ENCODE data around the gene CPED1.
"Not testable (repeated sequence)": the region's sequence is repeated elsewhere in the genome, so short reads cannot be mapped to it uniquely, and the experiment has no call there.

Gene CPED1

DNA sequence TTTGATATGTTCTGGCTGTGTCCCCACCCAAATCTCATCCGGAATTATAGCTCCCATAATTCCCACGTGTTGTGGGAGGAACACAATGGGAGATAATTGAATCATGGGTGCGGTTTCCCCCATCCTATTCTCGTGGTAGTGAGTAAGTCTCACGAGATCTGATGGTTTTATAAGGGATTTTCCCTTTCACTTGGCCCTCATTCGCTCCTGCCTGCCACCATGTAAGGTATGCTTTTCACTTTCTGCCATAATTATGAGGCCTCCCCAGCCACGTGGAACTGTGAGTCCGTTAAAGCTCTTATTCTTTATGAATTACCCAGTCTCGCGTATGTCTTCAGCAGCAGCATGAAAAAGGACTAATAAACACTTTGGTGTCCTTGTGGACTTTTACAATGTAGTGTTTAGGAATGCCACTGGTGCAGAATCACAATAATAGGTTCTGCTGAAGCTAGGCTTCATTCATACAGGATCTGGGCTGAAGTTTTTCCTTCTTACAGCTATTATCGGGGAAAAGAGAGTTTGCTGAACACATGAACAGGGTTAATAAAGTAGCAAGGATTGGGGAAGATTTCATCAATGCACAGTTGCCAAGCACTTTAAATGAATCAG is 74.3 kb downstream of the CPED1 start:
- H3K27ac Mint-ChIP-seq = no peak overlapping the region
- H3K4me1 Mint-ChIP-seq (ENCODE audit: low read depth) = no peaks in the 10 kb centered on the region
- no peaks in the 10 kb centered on the region for H3K9me3 Mint-ChIP-seq
- H3K36me3 Mint-ChIP-seq (ENCODE audit: low read depth) = no peaks in the 10 kb centered on the region
- no peak overlapping the region for H3K4me3 Mint-ChIP-seq
- H3K27me3 Mint-ChIP-seq (ENCODE audit: low read depth) = peaks cover 4% of the 10 kb centered on the region

DNA sequence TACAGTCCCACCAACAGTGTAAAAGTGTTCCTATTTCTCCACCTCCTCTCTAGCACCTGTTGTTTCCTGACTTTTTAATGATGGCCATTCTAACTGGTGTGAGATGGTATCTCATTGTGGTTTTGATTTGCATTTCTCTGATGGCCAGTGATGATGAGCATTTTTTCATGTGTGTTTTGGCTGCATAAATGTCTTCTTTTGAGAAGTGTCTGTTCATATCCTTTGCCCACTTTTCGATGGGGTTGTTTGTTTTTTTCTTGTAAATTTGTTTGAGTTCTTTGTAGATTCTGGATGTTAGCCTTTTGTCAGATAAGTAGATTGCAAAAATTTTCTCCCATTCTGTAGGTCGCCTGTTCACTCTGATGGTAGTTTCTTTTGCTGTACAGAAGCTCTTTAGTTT is 79.2 kb downstream of the CPED1 start:
- H3K27ac Mint-ChIP-seq, H3K4me3 Mint-ChIP-seq: not testable (repeated sequence)

DNA sequence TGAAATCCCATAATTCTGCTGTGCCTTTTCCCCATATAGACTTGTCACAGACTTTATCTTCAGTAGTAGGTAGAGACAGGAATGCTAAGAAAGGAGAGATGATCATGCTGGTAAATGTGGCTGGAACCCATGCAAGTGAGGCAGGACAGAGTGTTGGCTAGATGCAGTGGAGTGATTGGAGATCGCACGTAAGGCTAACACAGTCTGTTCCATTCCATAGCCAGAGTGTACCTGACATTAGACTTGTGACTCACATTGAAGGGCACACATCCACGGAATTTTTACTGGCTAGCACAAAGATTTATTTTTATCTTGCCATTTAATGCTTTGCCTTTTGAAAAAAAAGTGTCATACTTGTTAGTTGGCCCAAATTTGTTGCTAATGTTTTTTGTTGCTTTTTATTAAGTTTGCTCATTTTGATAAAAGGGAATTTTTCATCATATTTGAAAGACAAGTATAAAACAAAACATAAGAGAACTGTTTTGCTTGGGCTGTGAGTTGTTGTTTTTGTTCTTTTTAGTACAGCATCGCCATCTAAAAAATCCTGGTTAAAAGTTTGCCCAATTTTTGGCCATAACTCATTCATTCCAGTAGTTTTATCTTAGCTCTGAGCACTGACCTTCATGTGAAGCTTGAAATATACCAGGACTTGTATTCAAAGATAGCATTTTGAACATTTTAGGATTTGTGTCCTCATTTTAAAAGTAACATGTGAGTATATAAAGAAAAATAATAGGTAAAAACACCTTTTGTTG is 81.0 kb downstream of the CPED1 start:
- Mint-ChIP-seq H3K27me3 (ENCODE audit: low read depth) (peaks cover 20% of the 10 kb centered on the region), H3K36me3 (ENCODE audit: low read depth) (no peaks in the 10 kb centered on the region), H3K9me3 (no peaks in the 10 kb centered on the region), H3K4me1 (ENCODE audit: low read depth) (no peaks in the 10 kb centered on the region), H3K27ac (no peak overlapping the region), H3K4me3 (no peak overlapping the region)

More for the DNA sequence above, 79.2 kb downstream of the CPED1 start:
- H3K27me3 Mint-ChIP-seq (ENCODE audit: low read depth) = peaks cover 15% of the 10 kb centered on the region
- not testable (repeated sequence) for H3K4me1 Mint-ChIP-seq (ENCODE audit: low read depth); H3K9me3 Mint-ChIP-seq; H3K36me3 Mint-ChIP-seq (ENCODE audit: low read depth)

DNA sequence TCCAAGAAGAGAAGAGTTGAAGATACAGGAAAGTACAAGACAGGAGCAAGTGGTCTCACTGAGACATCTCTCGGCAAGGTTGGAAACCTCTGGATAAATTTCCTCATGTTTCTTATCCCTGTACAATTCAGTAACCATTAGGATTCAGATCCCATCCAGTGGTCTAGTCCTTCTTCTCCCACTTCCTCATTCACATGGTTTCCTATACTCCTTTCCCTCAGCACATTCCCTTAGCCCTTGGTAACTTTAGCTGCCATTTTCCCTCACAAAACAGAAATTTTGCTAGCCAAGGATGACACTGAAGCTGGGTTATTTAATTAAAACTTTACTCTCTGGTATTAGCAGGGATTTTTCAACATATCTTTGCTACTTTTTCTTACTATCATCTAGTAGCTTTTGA is 82.6 kb downstream of the CPED1 start:
- Mint-ChIP-seq H3K4me3 (no peak overlapping the region), H3K9me3 (no peaks in the 10 kb centered on the region), H3K36me3 (ENCODE audit: low read depth) (no peaks in the 10 kb centered on the region), H3K27me3 (ENCODE audit: low read depth) (peaks cover 20% of the 10 kb centered on the region), H3K27ac (no peak overlapping the region), H3K4me1 (ENCODE audit: low read depth) (no peaks in the 10 kb centered on the region)

DNA sequence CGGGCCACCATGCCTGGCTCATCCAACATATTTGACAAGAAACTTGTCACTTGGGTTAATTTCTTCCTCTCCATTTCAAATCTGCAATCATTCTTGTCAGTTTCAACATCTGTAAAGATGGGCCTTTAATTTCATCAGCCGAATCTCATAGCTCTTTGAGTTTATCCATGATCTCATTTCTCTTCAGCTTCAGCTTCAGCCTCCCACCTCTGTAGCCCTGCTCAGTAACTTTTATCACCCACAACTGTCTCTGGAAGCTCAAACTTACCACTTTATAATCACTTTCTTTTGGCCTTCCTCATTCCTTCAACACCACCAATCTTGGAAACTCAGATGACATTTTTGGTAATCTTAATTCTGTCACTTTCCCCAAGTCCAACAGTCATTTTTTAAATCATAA is 83.2 kb downstream of the CPED1 start:
- Mint-ChIP-seq H3K27ac (no peak overlapping the region), H3K9me3 (no peaks in the 10 kb centered on the region), H3K4me3 (no peak overlapping the region), H3K4me1 (ENCODE audit: low read depth) (no peaks in the 10 kb centered on the region), H3K27me3 (ENCODE audit: low read depth) (peaks cover 16% of the 10 kb centered on the region), H3K36me3 (ENCODE audit: low read depth) (no peaks in the 10 kb centered on the region)

DNA sequence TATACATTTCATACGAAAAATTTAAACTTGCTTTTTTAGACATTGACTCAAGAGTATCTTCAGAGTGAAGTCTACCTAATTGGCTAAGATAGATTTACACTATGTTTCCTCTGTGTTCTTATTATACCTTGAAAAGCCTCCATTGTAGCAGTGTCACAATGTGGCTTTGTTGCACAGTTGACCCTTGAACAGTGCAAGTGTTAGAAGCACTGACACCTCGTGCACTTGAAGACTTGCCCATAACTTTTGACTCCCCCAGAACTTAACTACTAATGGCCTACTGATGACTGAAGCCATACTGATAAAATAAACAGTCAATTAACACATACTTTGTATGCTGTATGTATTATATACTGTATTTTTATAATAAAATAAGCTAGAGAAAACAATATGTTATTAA is 84.3 kb downstream of the CPED1 start:
- Mint-ChIP-seq H3K4me1 (ENCODE audit: low read depth) (no peaks in the 10 kb centered on the region), H3K27me3 (ENCODE audit: low read depth) (peaks cover 16% of the 10 kb centered on the region), H3K27ac (no peak overlapping the region), H3K4me3 (no peak overlapping the region), H3K9me3 (no peaks in the 10 kb centered on the region), H3K36me3 (ENCODE audit: low read depth) (no peaks in the 10 kb centered on the region)

DNA sequence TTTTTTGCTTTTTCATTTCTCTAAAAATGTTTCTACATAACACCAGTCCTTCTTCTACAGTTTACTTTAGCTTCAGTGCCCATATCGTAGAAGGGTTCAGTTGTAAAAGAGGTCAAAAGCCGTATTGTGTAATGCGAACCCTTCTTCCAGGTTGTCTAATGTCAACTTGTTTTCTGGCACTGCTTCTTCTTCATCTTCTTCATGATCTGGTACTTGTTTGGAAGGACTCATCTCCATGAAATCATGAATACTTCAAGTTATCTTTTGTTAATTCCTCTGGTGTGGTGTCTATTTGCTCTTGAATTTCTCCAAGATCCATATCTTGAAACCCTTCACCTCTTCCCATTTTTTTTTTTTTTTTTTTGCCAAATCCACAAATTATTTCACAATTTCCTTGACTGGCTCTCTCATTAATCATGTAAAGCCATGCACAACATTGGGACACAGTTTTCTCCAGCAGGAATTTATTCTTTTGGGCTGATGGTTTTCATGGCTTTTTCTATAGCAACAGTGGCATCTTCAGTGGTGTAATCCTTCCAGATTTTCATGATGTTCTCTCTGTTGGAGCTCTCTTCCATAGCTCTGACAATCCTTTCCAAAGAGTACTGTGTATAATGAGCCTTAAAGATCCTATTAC is 85.1 kb downstream of the CPED1 start:
- H3K9me3 Mint-ChIP-seq = no peaks in the 10 kb centered on the region
- H3K36me3 Mint-ChIP-seq (ENCODE audit: low read depth) = no peaks in the 10 kb centered on the region
- H3K4me1 Mint-ChIP-seq (ENCODE audit: low read depth) = no peaks in the 10 kb centered on the region
- H3K4me3 Mint-ChIP-seq = no peak overlapping the region
- H3K27ac Mint-ChIP-seq = no peak overlapping the region
- H3K27me3 Mint-ChIP-seq (ENCODE audit: low read depth) = peaks cover 16% of the 10 kb centered on the region

DNA sequence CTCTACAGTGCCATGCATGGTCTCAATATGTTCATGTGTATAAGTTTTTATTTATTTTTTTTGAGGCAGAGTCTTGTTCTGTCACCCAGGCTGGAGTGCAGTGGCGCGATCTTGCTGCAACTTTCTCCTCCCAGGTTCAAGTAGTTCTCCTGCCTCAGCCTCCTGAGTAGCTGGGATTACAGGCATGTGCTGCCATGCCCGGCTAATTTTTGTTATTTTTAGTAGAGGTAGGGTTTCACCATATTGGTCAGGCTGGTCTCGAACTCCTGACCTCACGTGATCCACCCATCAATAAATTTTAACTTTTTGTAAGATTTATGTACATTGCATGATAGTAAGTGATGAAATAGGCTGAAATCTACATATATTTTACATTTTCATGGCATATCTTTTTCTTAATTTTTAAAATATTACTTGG is 86.9 kb downstream of the CPED1 start:
- not testable (repeated sequence) for H3K4me1 Mint-ChIP-seq (ENCODE audit: low read depth); H3K36me3 Mint-ChIP-seq (ENCODE audit: low read depth); H3K4me3 Mint-ChIP-seq; H3K9me3 Mint-ChIP-seq; H3K27ac Mint-ChIP-seq
- peaks cover 11% of the 10 kb centered on the region for H3K27me3 Mint-ChIP-seq (ENCODE audit: low read depth)

DNA sequence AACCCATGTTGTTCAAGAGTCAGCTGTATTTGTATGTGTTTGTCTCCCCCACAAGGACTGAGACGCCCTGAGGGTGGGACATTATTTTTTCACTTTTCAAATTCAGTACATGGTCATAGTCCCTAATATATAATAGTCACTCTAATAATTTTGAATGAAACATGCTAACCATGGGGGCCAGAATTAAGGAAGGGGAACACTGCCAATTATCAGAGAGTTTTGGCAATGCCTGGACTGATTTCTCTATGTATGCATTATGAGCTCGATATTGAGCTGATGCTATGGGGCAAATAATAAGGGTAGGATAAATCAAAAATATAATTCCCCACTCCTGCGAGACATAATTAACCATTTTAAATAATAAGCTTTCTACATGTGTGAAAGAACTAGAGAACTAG is 87.4 kb downstream of the CPED1 start:
- Mint-ChIP-seq H3K36me3 (ENCODE audit: low read depth) (no peaks in the 10 kb centered on the region), H3K4me1 (ENCODE audit: low read depth) (no peaks in the 10 kb centered on the region), H3K9me3 (no peaks in the 10 kb centered on the region), H3K27me3 (ENCODE audit: low read depth) (peaks cover 7% of the 10 kb centered on the region), H3K4me3 (no peak overlapping the region), H3K27ac (no peak overlapping the region)

DNA sequence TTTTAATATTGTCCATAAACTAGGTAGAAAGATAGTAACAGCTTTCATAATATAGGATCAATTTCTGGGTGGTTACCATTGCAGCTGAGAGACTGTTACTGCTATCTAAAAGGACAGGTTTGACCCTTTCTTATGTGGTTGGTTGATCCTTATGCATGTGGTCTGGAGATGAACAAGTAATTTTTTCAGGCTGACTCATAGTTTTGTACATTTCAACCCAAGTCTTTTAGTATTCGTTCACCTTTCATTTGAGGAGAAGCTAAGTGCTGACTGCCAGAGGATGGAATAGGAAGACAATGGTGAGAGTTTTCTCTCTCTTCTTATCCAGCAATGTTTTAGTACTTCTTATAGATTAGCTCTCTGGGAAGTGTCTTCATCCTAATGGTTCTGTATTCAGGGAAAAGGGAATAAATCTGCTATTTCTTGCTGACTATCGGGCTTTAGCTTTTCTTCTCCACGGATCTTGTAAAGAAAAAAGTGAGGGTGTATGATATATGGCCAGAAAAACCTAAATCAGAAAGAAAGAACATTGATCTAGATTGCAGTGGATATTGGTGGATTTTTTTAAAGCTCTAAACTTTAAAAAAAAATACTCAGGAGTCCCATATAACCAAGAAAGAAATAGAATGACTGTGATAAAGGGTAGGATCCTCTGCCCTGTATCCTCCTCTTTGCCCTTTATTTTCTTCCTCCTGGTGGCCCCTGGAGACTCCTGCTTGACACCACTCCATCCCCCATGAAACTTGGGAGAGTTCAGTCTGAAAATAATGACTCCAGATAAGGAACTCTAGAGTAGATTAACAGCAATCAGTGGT is 88.0 kb downstream of the CPED1 start:
- Mint-ChIP-seq H3K9me3 (no peaks in the 10 kb centered on the region), H3K27ac (peak overlapping the region; percentile 37), H3K4me3 (no peak overlapping the region), H3K4me1 (ENCODE audit: low read depth) (no peaks in the 10 kb centered on the region), H3K36me3 (ENCODE audit: low read depth) (no peaks in the 10 kb centered on the region), H3K27me3 (ENCODE audit: low read depth) (peaks cover 13% of the 10 kb centered on the region)

DNA sequence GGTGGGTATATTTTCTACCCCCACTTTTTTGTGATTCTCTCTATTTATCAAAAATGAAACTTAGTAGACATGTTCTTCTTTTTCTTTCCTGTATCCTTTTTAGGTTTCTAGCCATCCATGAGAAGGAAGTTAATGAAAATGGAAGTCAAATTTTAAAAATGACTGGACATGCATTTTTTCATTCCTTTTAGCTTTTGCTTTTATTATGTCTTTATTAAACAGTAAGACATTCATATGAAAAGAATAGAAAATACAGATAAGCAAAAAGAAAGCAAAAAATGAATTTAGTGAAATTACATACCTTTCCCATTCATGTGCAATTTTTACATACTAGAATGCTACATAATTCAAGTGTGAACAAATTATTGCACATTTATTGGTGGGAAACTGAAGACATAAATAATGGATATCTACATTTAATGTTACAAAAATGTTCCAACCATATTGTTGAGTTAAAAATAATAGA is 88.7 kb downstream of the CPED1 start:
- Mint-ChIP-seq H3K9me3 (no peaks in the 10 kb centered on the region), H3K36me3 (ENCODE audit: low read depth) (no peaks in the 10 kb centered on the region), H3K27me3 (ENCODE audit: low read depth) (peaks cover 14% of the 10 kb centered on the region), H3K27ac (peak overlapping the region; percentile 37), H3K4me3 (no peak overlapping the region), H3K4me1 (ENCODE audit: low read depth) (no peaks in the 10 kb centered on the region)

DNA sequence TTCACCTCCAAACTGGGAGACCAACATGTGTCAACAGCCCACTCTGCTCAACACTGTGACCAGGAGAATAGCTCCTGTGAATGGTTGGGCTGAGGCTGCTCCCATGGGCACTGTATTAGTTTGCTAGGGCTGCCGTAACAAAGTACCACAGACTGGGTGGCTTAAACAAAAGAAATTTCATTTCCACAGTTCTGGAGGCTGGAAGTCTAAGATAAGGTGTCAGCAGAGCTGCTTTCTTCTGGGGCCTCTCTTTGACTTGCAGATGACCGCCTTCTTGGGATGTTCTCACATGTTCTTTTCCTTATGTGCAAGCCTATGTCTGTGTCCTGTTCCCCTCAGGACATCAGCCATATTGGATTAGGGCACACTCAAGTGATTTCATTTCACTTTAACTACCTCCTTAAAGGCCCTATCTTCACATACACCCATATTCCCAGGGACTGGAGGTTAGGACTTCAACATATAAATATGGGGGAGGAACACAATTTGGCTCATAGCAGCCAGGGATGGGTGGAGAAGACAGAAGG is 90.3 kb downstream of the CPED1 start:
- Mint-ChIP-seq H3K4me1 (ENCODE audit: low read depth) (no peaks in the 10 kb centered on the region), H3K27ac (no peak overlapping the region), H3K9me3 (no peaks in the 10 kb centered on the region), H3K27me3 (ENCODE audit: low read depth) (peaks cover 11% of the 10 kb centered on the region), H3K4me3 (no peak overlapping the region), H3K36me3 (ENCODE audit: low read depth) (no peaks in the 10 kb centered on the region)

DNA sequence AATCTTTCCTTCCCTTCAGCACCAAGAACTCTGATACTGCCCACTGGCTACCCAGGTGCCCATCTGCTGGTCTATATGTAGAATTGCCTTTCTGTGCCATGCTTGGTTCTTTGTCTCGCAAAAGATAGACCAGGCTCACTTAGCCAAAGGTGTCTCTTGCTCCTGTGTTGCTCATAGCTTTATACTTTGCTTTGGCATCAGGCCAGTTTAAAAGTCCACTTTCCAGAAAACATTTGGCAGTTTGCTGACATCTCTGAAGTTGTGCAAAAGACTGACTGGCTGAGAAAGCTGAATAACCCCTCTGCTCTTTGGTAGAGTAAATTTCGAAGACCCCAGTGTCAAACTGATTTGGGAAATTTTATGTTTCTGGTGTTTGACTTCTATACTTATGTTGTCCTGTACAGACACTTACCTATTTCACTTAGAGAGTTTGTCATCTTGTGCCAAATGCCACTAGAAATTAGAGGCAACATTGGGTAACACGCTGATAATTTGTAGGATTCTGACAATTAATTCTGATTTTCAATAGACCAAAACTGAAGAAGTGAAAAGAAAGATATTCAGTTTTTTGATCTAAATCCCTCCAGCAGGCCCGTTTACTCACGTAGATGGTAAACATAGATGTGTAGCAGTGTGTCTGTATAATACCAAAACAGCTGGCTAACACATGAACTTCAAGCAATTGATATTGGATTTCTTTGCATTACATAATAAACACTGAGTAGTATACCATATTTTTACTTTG is 91.1 kb downstream of the CPED1 start:
- H3K4me1 Mint-ChIP-seq (ENCODE audit: low read depth) = no peaks in the 10 kb centered on the region
- H3K27ac Mint-ChIP-seq = no peak overlapping the region
- H3K27me3 Mint-ChIP-seq (ENCODE audit: low read depth) = peaks cover 10% of the 10 kb centered on the region
- H3K9me3 Mint-ChIP-seq = no peaks in the 10 kb centered on the region
- H3K36me3 Mint-ChIP-seq (ENCODE audit: low read depth) = no peaks in the 10 kb centered on the region
- no peak overlapping the region for H3K4me3 Mint-ChIP-seq

Data from T-helper 1 cell treated with Interleukin-12 subunit alpha and Interleukin-12 subunit beta and Interleukin-4 antibody, amounts not matched to agents 30 μg/mL and 1 μg/mL, for 36 hours (primary cell).